ENCODE measurements around the gene ACR.
A peak's percentile ranks its signal among the peaks of the same experiment; 100 is the strongest.

ACR gene

DNA sequence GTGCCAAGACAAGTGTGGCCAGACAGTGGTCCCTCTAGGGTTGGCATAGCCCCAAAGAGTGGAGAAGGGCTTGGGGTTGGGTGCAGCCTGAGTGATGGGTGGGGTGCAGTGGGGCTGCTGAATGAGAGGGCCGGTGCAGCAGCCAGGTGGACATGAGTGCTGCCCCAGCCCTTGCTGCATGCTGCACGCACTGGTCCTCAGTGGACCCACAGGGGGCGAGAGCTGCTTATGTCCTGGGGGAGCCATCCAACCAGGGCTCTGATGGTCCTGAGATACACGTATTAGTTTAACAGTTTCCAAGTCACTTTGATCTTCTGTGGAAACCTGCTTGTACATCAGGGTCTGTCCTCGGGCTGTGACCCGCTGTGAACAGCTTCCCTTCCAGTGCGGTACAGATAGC is 23.9 kb upstream of the ACR start:
- Histone ChIP-seq H3K27me3 (ENCODE audit: control insufficient read depth, insufficient read depth, low read length) (peaks cover 18% of the 10 kb centered on the region), H3K4me1 (ENCODE audit: control insufficient read depth, insufficient read depth, low read length) (no peaks in the 10 kb centered on the region), H3K4me3 (ENCODE audit: low read depth, low read length) (no peak overlapping the region), H3K9me3 (ENCODE audit: control insufficient read depth, insufficient read depth, low read length) (no peaks in the 10 kb centered on the region), H3K36me3 (ENCODE audit: control insufficient read depth, insufficient read depth, low read length) (no peaks in the 10 kb centered on the region), H3K9ac (ENCODE audit: low read depth, low read length) (no peak overlapping the region)

DNA sequence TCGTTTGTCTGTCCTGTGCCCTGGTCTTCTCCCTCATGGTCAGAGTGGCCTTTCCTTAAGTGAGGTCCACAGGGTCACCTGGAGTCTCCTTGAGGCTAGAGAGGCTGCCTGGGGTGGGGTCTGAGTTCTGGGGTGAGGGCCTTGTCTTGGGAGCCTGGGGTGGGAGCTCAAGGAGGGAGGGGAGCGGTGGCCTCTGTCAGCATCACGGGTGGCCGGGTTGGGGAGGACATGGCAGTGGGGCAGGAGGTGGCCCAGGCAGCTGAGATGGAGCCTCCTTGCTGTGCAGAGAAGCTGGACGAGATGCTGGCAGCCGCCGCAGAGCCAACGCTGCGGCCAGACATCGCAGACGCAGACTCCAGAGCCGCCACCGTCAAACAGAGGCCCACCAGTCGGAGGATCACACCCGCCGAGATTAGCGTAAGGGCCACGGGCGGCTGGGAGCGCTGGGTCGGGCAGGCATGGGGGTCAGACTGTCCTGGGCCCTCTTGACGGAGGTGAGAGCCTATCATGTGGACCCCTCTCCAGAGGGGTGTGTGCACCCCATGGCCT is 23.3 kb upstream of the ACR start:
- Histone ChIP-seq H3K4me1 (ENCODE audit: control insufficient read depth, insufficient read depth, low read length) (no peaks in the 10 kb centered on the region), H3K36me3 (ENCODE audit: control insufficient read depth, insufficient read depth, low read length) (no peaks in the 10 kb centered on the region)

DNA sequence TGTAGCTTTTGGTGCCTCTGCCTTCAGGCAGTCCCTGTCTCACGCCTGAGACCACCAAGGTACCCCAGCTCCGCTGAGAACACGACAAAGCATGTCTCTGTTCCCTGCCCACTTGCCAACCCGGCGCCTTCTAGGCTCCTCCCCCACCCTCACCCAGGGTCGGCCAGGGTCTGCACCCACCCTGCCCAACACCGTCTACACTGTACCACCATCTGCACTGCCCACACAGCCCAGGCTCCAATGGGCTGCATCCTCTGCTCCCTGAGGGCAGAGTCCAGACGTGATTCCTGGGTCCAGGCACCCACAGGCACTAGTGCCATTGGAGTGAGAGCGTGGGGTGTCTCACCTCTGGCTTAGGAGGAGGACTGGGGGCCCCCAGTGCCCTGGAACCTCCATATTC is 22.8 kb upstream of the ACR start:
- H3K27me3 ChIP-seq (ENCODE audit: control insufficient read depth, insufficient read depth, low read length), result peaks cover 26% of the 10 kb centered on the region
- no peaks in the 10 kb centered on the region for H3K9me3 ChIP-seq (ENCODE audit: control insufficient read depth, insufficient read depth, low read length)
- H3K4me3 ChIP-seq (ENCODE audit: low read depth, low read length), result no peak overlapping the region
- H3K4me1 ChIP-seq (ENCODE audit: control insufficient read depth, insufficient read depth, low read length), result no peaks in the 10 kb centered on the region
- H3K36me3 ChIP-seq (ENCODE audit: control insufficient read depth, insufficient read depth, low read length), result no peaks in the 10 kb centered on the region
- H3K9ac ChIP-seq (ENCODE audit: low read depth, low read length), result no peak overlapping the region

More for the DNA sequence above, 23.3 kb upstream of the ACR start:
- H3K4me3 ChIP-seq (ENCODE audit: low read depth, low read length), result no peak overlapping the region
- peaks cover 24% of the 10 kb centered on the region for H3K27me3 ChIP-seq (ENCODE audit: control insufficient read depth, insufficient read depth, low read length)
- H3K9me3 ChIP-seq (ENCODE audit: control insufficient read depth, insufficient read depth, low read length), result no peaks in the 10 kb centered on the region
- no peak overlapping the region for H3K9ac ChIP-seq (ENCODE audit: low read depth, low read length)

DNA sequence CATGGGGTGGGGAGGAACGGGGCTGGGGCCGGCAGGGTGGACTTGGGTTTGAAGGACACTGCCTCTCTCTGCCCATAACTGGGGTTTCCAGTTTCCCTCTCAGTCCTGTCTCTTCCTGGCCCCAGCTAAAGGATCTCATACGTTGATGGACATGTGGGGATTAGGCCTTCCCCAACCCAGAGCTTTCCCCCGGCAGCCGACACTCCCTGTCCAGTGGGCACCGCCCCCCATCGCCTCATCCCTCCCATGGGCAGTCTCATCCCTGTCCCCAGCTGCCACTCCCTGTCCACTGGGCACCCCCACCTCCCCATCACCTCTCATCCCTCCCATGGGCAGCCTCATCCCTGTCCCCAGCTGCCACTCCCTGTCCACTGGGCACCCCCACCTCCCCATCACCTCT is 22.2 kb upstream of the ACR start:
- no peak overlapping the region for H3K9ac ChIP-seq (ENCODE audit: low read depth, low read length)
- no peaks in the 10 kb centered on the region for H3K36me3 ChIP-seq (ENCODE audit: control insufficient read depth, insufficient read depth, low read length)
- H3K4me1 ChIP-seq (ENCODE audit: control insufficient read depth, insufficient read depth, low read length), result no peaks in the 10 kb centered on the region
- H3K4me3 ChIP-seq (ENCODE audit: low read depth, low read length), result no peak overlapping the region
- H3K9me3 ChIP-seq (ENCODE audit: control insufficient read depth, insufficient read depth, low read length), result no peaks in the 10 kb centered on the region
- H3K27me3 ChIP-seq (ENCODE audit: control insufficient read depth, insufficient read depth, low read length), result peaks cover 26% of the 10 kb centered on the region

DNA sequence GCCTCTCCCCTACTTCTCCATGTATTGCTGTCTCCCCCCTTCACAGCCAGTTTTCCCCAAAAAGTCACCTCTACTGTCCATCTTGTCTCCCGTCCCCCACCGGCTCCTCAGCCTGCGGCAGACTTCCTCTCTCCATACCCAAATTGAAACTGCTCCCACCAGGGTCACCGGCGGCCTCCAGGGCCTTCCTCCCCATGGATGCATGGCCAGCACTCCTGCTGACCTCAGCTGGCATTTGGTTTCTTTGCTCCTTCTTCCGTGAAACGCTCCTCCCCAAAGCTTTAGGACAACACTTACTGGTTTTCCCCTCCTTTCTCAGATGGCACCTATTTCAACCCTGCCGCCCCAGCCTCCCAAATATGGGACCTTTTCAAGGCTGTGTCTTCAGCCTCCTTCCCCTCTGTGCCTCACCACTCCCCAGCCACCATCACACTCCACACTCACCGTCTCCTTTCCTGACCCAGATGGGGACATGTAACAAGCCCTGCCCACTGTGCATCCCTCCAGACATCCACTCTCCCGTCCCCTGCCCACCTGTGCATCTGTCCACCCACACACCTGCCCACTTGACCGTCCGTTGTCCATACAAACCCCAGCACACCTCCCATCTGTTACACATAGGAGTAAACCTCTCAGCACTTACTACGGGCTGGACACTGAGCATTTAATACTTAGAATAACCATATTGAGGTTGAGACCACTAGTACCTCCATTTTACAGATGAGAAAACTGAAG is 21.5 kb upstream of the ACR start:
- H3K9ac ChIP-seq (ENCODE audit: low read depth, low read length), result no peak overlapping the region
- H3K36me3 ChIP-seq (ENCODE audit: control insufficient read depth, insufficient read depth, low read length), result no peaks in the 10 kb centered on the region
- H3K27me3 ChIP-seq (ENCODE audit: control insufficient read depth, insufficient read depth, low read length), result peaks cover 29% of the 10 kb centered on the region
- H3K4me1 ChIP-seq (ENCODE audit: control insufficient read depth, insufficient read depth, low read length), result no peaks in the 10 kb centered on the region
- H3K4me3 ChIP-seq (ENCODE audit: low read depth, low read length), result no peak overlapping the region
- no peaks in the 10 kb centered on the region for H3K9me3 ChIP-seq (ENCODE audit: control insufficient read depth, insufficient read depth, low read length)

DNA sequence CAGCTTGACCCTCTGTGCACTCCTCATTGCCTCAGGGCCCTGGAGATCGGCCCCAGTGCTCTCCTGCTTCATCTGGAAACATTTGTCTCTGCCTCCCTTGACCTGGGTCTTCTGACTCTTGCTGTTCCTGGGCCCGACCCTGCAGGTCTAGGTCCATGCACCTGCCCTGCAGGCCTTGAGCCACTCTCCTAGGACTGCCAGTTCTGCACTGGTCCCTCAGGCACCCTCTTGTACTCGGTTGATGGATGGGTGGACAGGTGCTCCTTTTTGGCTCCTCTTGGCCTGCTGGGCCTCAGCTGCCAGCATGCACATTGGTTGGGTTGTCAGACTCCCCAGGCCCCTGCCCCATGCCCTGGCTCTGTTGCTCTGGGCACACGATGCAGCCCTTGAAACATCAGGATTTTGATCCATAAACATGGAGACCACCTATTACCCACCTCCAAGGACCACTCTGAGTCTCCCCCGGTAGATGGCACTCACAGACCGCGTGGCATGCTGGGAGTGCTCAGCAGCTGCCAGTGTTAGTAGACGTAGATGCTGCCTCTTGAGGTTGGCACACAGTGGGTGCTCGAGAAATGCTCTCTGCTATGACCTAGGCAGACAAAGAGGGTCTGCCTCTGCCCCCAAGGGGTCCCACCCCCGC is 20.2 kb upstream of the ACR start:
- H3K27me3 ChIP-seq (ENCODE audit: control insufficient read depth, insufficient read depth, low read length), result peaks cover 31% of the 10 kb centered on the region

DNA sequence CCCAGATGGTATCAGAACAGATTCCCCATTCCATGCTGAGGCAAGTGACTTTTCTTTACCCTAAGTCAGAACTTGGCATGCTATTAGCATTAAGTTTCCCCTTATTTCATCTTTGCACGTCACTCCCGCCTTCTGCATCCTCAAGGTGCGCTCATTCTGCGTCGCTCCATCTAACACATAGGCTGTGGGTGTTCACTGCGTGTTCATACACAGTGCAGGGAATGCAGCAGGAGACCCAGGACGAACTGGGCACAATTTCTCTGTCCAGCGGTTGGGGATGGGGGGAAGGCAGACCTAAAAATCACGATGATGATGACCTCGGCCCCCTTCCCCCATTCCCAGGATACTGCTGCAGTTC is 19.7 kb upstream of the ACR start:
- Histone ChIP-seq H3K4me1 (ENCODE audit: control insufficient read depth, insufficient read depth, low read length) (no peaks in the 10 kb centered on the region), H3K9me3 (ENCODE audit: control insufficient read depth, insufficient read depth, low read length) (no peaks in the 10 kb centered on the region), H3K9ac (ENCODE audit: low read depth, low read length) (no peak overlapping the region), H3K4me3 (ENCODE audit: low read depth, low read length) (no peak overlapping the region), H3K36me3 (ENCODE audit: control insufficient read depth, insufficient read depth, low read length) (no peaks in the 10 kb centered on the region), H3K27me3 (ENCODE audit: control insufficient read depth, insufficient read depth, low read length) (peaks cover 32% of the 10 kb centered on the region)

More for the DNA sequence above, 20.2 kb upstream of the ACR start:
- Histone ChIP-seq H3K36me3 (ENCODE audit: control insufficient read depth, insufficient read depth, low read length) (no peaks in the 10 kb centered on the region), H3K9me3 (ENCODE audit: control insufficient read depth, insufficient read depth, low read length) (no peaks in the 10 kb centered on the region), H3K9ac (ENCODE audit: low read depth, low read length) (no peak overlapping the region), H3K4me3 (ENCODE audit: low read depth, low read length) (no peak overlapping the region), H3K4me1 (ENCODE audit: control insufficient read depth, insufficient read depth, low read length) (no peaks in the 10 kb centered on the region)

DNA sequence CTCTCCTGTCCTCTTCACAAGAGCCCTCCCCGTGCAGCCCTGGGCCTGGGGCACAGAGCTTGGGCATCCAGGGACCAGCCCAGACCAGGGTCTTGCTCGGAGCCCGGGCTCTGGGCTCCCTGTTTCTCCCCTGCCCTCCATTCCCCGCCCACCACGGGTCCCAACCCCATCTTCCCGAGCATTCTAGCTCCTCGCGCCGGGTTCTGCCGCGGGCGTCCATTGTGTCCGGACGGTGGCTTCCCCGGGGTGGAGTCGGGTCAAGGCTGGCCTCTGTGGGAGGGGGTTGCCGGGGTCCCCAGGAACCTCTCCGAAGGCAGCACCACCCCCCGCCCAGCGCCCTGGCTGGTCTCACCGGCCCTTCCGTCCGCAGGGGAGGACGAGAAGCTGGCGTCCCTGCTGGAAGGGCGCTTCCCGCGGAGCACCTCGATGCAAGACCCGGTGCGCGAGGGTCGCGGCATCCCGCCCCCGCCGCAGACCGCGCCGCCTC is 18.1 kb upstream of the ACR start:
- no peaks in the 10 kb centered on the region for H3K4me1 ChIP-seq (ENCODE audit: control insufficient read depth, insufficient read depth, low read length)
- H3K27me3 ChIP-seq (ENCODE audit: control insufficient read depth, insufficient read depth, low read length), result peaks cover 32% of the 10 kb centered on the region
- no peak overlapping the region for H3K4me3 ChIP-seq (ENCODE audit: low read depth, low read length)
- no peaks in the 10 kb centered on the region for H3K36me3 ChIP-seq (ENCODE audit: control insufficient read depth, insufficient read depth, low read length)
- no peak overlapping the region for H3K9ac ChIP-seq (ENCODE audit: low read depth, low read length)
- H3K9me3 ChIP-seq (ENCODE audit: control insufficient read depth, insufficient read depth, low read length), result no peaks in the 10 kb centered on the region

DNA sequence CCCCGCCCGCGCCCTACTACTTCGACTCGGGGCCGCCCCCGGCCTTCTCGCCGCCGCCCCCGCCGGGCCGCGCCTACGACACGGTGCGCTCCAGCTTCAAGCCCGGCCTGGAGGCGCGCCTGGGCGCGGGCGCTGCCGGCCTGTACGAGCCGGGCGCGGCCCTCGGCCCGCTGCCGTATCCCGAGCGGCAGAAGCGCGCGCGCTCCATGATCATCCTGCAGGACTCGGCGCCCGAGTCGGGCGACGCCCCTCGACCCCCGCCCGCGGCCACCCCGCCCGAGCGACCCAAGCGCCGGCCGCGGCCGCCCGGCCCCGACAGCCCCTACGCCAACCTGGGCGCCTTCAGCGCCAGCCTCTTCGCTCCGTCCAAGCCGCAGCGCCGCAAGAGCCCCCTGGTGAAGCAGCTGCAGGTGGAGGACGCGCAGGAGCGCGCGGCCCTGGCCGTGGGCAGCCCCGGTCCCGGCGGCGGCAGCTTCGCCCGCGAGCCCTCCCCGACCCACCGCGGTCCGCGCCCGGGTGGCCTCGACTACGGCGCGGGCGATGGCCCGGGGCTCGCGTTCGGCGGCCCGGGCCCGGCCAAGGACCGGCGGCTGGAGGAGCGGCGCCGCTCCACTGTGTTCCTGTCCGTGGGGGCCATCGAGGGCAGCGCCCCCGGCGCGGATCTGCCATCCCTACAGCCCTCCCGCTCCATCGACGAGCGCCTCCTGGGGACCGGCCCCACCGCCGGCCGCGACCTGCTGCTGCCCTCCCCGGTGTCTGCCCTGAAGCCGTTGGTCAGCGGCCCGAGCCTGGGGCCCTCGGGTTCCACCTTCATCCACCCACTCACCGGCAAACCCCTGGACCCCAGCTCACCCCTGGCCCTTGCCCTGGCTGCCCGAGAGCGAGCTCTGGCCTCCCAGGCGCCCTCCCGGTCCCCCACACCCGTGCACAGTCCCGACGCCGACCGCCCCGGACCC is 17.4 kb upstream of the ACR start:
- Histone ChIP-seq H3K36me3 (ENCODE audit: control insufficient read depth, insufficient read depth, low read length) (no peaks in the 10 kb centered on the region), H3K4me1 (ENCODE audit: control insufficient read depth, insufficient read depth, low read length) (no peaks in the 10 kb centered on the region), H3K9me3 (ENCODE audit: control insufficient read depth, insufficient read depth, low read length) (no peaks in the 10 kb centered on the region), H3K27me3 (ENCODE audit: control insufficient read depth, insufficient read depth, low read length) (peaks cover 32% of the 10 kb centered on the region), H3K4me3 (ENCODE audit: low read depth, low read length) (peak overlapping the region; percentile 4), H3K9ac (ENCODE audit: low read depth, low read length) (no peak overlapping the region)

DNA sequence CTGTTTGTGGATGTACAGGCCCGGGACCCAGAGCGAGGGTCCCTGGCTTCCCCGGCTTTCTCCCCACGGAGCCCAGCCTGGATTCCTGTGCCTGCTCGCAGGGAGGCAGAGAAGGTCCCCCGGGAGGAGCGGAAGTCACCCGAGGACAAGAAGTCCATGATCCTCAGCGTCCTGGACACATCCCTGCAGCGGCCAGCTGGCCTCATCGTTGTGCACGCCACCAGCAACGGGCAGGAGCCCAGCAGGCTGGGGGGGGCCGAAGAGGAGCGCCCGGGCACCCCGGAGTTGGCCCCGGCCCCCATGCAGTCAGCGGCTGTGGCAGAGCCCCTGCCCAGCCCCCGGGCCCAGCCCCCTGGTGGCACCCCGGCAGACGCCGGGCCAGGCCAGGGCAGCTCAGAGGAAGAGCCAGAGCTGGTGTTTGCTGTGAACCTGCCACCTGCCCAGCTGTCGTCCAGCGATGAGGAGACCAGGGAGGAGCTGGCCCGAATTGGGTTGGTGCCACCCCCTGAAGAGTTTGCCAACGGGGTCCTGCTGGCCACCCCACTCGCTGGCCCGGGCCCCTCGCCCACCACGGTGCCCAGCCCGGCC is 16.7 kb upstream of the ACR start:
- H3K4me3 ChIP-seq (ENCODE audit: low read depth, low read length), result no peak overlapping the region
- H3K9ac ChIP-seq (ENCODE audit: low read depth, low read length), result no peak overlapping the region
- peaks cover 32% of the 10 kb centered on the region for H3K27me3 ChIP-seq (ENCODE audit: control insufficient read depth, insufficient read depth, low read length)

DNA sequence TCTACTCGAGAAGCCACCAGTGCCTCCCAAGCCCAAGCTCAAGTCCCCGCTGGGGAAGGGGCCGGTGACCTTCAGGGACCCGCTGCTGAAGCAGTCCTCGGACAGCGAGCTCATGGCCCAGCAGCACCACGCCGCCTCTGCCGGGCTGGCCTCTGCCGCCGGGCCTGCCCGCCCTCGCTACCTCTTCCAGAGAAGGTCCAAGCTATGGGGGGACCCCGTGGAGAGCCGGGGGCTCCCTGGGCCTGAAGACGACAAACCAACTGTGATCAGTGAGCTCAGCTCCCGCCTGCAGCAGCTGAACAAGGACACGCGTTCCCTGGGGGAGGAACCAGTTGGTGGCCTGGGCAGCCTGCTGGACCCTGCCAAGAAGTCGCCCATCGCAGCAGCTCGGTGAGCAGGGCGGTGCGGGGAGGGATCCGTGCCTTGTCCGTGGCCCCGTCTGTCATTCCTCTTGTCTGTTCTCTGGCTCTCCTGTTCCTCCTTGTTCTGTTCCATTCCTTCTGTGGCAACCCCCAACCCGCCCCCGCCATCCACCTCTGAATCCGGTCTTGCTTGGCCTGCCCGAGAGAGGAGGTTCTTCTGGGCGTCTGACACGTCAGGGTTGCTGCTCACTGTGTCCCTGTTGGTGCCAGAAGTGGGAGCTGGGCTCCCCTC is 15.8 kb upstream of the ACR start:
- Histone ChIP-seq H3K9me3 (ENCODE audit: control insufficient read depth, insufficient read depth, low read length) (no peaks in the 10 kb centered on the region), H3K4me1 (ENCODE audit: control insufficient read depth, insufficient read depth, low read length) (no peaks in the 10 kb centered on the region), H3K36me3 (ENCODE audit: control insufficient read depth, insufficient read depth, low read length) (no peaks in the 10 kb centered on the region), H3K4me3 (ENCODE audit: low read depth, low read length) (no peak overlapping the region), H3K9ac (ENCODE audit: low read depth, low read length) (no peak overlapping the region), H3K27me3 (ENCODE audit: control insufficient read depth, insufficient read depth, low read length) (peaks cover 32% of the 10 kb centered on the region)

More for the DNA sequence above, 16.7 kb upstream of the ACR start:
- H3K36me3 ChIP-seq (ENCODE audit: control insufficient read depth, insufficient read depth, low read length), result no peaks in the 10 kb centered on the region
- H3K9me3 ChIP-seq (ENCODE audit: control insufficient read depth, insufficient read depth, low read length), result no peaks in the 10 kb centered on the region
- no peaks in the 10 kb centered on the region for H3K4me1 ChIP-seq (ENCODE audit: control insufficient read depth, insufficient read depth, low read length)

All from iPS-15b (cell line).